Ecto neural progenitor cell (in vitro differentiated cells): ENCODE results near the gene FHIT.
"Not testable (repeated sequence)": the region's sequence is repeated elsewhere in the genome, so short reads cannot be mapped to it uniquely, and the experiment has no call there.

Experiments used
- DNase-seq: peaks from one replicate; pipeline ENCODE4 v3.0.0-alpha.2; 2018; ENCODE audit warnings: low spot score

The FHIT gene

DNA sequence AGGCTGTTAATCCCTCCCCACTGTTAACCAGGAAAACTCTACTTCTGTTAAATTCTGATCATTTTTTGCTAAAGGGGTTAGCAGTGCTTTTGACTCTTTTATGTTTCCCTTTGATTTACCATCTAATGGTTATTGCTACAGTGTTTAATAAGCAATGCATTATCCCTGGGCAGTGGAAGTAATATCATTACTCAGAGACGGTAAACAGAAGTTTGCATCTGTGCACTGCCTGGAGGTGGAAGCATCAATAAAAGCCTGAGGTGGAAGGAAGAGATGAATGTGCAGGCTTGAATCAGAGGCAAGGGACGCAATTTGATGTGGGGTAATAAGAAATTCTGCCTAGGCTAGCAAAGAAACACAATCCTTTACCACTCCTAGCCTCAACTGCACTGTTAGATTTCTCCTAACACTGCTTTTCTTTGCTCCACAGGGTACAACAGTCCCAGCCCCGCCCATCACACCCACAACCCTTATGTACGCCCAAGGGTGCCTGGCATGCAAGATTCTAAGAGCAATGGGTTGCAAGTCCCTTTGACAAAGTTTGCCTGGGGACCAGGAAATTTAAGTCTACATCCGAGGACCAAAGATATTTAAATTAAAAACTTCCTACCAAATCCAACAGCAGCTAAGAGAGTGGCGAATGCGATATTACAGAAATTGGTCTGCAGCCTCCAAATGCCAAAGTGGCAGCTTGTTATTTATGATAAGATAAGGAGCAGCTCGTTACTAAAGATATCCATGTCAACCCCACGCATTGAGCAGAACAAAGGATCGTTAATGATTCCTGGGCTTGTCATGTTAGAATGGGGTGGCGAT, 261.4 kb downstream of the FHIT start:
- no peak for DNase-seq

DNA sequence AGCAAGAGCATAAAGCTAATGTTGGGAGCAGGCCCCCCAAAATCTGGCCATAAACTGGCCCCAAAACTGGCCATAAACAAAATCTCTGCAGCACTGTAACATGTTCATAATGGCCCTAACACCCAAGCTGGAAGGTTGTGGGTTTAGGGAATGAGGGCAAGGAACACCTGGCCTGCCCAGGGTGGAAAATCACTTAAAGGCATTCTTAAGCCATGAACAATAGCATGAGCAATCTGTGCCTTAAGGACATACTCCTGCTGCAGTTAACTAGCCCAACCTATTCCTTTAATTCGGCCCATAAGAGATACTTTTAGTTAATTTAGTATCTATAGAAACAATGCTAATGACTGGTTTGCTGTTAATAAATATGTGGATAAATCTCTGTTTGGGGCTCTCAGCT, 264.1 kb downstream of the FHIT start:
- not testable (repeated sequence) for DNase-seq

DNA sequence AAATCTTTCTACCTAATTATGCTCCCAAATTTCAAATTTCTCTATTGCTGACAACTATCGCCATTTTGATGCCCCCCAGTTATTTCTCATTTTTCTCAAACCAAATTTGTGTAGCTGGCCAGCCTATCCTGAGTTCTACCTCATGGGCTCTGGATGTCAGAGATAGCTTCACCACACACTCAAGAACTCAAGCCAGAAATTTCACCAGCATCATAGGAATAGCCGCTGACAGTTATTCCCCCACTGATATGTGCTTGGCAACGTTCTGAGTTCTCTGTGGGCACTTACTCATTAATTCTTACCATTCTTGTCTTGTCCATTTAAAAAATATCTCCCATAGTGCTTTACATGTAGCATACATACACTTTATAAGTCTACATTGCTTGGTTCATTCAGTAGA, 264.7 kb downstream of the FHIT start:
- no peak for DNase-seq

DNA sequence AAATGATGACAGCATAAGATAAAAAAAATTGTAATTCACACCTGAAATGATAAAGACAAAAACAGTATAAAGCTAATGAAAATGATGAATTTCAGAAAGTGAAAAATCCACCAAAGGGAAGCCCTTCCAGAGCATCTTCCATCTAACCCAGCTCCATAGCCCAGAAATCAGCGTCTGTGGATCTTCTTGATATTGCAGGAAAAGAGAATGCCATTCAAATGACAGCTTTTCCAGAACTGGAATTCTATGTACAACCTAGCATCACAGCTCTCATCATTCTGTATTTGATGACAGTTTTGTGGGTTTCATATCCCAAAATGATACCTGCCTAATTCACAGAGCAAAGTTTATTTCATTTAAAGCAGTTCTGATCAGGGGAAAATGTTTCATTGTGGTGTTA, 267.3 kb downstream of the FHIT start:
- DNase-seq, result no peak

DNA sequence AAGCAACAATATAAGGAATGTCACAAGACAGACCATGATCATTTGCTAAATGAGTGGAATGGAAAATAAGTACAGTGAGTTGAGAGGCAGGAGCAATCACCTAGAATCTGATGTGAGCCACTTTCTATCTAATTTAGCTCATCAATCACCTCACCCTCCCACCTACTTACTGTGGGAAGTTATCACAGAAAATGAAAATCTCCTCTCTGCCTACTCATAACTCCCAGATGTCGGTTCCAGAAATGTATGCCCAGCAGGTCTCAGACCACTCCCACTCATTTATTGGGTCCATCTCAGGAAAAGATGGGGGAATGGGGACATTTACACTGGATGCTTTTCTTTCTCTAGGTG, 270.9 kb downstream of the FHIT start:
- no peak for DNase-seq

DNA sequence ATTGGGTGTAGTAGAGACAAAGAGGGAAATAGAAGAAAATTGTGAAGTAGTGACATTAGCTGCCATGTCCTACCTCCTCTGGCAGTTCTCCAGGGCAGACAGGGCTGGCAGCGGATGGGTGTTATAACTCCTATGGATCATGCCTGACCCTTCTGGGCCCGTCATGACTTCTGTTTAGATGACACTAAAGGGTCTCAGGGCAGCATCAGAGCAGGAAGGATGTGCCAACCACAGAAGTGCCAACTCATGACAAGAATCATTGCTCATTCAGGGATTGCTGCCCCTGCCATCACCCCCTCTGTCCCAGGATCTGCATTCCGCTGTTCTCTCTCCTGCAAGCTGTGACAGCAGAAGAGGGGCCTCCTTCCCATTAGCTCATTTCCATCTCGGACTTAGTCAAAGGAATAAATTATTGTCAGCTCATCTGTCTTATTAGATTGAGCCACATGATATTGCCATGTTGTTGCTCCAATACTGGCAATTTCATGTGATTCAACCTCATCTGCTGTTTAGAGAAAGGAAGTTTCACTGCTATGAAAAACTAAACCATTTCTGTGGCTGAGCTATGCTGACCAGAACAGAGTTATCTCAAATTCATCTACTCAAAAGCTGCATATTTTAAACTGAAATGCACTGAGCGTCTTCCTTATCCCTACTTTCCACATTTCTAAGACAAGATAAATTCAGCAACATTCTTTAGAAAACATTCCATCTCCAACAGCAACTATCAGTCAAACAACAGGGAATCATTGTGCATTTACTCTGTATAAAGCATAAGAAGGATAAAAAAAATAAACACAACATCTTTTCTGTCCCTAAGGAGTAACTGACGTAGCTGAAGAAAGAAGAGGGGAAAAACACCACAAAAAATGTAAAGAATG, 271.6 kb downstream of the FHIT start:
- no peak for DNase-seq

DNA sequence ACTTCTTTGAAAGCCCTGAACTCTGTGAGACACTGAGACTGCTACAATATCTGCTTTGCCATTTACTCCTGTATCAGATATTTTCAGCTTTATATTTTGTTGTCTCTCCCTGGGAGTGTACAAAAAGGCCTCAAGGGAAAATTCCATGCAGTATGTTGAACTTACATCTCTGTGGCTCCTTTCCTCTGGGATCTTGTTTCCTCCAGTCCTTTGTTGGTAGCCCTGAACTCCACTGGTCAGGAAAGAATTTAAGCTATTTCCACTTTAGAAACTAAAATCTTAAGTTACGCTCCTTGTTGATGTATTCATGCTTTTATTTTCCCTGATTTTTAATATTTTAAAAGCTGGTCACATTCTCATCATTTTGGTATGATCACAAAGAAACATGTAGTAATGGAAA, 277.9 kb downstream of the FHIT start:
- no peak for DNase-seq

DNA sequence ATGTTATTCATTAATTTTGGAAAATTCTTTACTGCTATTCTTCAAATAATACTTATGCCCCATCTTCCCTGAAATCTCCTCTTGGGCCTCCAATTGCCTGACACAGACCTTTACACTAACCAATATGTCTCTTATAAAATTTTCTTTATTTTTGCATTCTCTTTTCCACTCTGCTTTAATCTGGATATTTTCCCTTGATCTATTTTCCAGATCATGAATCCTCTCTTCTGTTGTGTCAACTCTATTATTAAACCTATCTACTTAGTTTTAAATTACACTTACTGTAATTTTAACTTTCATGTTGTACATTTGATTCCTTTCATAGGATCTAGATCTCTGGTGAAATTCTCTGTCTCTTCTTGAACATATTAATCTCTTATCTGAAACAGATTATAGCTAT, 278.7 kb downstream of the FHIT start:
- no peak for DNase-seq

DNA sequence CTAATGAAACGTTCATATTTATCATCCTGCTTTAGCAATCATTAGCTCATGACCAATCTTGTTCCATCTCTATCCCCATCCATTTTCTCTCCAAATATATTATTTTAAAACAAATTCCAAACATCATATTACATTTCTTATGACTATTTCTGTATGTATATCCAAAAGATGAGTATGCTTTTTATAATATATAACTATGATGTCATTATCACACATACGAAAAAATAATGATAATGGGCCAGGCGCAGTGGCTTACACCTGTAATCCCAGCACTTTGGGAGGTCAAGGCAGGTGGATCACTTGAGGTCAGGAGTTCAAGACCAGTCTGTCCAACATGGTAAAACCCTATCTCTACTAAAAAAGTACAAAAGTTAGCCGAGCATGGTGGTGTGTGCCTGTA, 280.4 kb downstream of the FHIT start:
- DNase-seq, result no peak

DNA sequence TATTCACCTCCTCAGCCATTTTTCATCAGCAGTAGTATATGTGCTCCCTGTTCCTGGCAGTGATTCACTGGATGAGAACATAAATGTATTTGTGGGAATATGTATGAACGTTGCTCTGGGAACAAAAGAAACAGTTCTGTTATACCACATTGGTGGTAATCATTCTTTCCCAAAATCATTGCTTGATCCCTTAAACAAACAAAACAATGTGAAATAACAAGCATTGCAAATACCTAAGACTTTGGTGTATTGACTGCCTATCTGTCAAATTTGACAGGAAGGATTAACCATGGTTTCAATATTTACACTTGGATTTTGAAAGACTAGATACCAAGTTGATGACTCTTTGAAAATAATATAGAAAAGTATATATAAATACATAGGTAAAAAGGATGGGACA, 284.1 kb downstream of the FHIT start:
- no peak for DNase-seq

DNA sequence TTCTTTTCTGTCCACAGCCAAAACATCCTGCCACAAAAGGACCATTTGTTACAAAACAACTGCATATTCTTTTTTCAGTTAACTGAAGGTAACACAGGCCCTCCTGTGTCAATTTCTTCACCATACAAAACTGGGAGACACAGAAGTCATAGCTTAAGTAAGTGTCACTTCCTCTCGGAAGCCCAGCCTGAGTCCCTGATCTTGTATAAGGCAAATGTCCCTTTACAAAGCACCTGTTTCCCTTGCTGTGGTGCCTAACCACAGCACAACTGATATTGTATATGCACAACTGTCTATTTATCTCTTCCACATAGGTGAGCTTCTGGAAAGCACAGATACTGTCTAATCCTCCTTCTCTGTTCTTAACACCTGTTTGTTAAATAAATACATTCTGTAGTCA, 293.7 kb downstream of the FHIT start:
- DNase-seq, result no peak

DNA sequence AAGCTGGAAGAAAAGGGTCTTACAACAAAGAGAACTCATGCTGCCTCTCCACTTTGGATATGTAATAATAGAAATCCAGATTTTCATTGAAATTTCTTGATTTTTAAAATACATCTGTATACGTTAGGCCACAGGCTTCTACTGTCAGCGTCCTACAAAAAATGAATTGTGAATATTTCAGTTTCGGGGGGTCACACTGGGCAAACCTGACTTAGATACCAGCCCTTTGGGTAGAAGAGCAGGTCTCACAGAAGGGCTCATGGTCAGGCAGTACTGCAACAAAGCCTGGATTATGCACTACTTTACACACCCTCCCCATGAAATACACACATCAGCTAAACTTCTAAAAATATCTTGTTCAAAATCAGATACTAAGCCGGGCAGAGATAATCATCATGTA, 294.5 kb downstream of the FHIT start:
- no peak for DNase-seq

DNA sequence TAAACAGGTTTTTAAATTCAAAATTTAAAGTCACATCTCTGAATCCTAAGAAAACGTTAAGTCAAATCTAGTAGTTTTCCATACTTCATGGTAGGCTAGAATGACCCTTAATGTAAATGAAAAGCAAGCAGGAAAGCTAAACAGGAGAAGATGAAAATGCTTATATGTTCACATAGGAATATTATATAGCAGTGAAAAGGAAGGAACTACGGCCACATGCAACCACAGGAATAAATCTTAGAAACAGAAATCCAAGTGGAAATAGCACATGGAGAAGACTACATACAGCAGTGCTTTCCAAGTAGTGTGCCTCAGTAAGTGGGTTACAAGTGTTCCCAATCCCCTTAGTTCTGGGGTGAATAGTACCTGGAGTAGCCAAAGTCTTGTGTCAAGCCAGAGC, 296.2 kb downstream of the FHIT start:
- no peak for DNase-seq

DNA sequence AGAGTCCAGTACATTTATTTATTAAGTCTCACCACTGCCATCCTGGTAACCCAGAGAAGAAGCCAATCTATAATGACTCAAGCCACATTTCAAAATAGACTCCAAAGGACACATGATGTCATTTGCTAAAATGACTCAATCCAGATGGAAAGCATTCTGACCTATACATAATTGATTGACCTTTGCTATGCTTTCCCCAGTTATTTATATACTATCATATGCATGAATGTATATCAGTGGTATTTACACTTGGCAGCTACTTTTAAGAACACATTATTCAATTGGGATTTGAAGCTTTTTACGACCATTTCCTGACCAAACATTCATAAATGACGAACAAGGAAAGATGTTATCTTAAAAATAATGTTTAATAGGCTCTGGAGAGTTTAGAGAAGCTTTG, 297.2 kb downstream of the FHIT start:
- DNase-seq, result no peak

DNA sequence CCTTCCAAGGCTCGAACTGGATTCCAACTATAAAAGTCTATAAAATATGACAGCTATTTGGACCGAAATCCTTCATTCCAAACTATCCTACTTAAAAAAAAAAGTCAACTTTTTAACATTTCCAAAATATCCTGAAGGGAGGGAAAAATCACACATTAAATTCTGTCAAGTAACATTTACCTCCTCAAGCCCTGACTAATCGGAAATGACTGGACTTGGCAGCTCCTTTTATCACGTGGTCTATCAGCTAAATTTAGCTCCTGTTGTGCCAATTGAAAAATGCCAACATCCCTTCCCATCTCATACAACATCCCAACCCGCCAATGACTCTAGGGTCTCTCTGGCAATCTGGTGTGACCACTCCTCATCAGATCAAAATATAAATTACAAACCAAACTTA, 297.9 kb downstream of the FHIT start:
- no peak for DNase-seq

DNA sequence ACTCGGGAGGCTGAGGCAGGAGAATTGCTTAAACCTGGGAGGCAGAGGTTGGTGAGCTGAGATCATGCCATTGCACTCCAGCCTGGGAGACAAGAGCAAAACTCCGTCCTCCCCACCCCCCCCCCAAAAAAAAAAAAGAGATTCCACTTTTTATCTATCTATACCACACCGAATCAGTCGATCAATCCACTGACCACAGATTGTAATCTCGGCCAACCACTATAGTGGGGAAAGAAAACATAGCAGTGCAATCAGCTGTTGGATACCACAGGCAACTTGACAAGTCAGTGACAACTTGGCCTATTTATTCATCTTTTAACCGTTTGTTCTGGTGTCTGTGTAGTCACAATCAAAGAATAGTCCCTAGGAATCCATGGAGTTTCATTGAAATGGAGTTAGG, 299.2 kb downstream of the FHIT start:
- no peak for DNase-seq

DNA sequence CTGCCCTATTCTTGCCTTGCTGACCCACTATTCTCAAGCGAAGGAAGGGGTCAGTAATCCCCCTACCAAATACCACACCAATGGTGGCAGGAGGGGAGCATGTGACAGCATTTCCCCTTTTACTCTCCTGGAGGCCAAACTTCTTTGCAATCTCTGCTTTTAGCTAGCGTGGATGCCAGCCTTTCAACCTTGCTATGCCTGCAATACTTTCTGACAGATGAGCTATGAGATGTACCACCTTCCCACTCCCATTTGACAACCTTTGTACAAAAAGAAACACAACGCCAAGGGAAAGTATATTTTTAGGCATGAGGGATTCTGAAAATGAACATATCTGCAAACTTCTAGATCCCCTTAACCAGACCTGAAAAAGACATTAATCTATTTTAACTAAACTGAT, 302.1 kb downstream of the FHIT start:
- DNase-seq, result no peak

DNA sequence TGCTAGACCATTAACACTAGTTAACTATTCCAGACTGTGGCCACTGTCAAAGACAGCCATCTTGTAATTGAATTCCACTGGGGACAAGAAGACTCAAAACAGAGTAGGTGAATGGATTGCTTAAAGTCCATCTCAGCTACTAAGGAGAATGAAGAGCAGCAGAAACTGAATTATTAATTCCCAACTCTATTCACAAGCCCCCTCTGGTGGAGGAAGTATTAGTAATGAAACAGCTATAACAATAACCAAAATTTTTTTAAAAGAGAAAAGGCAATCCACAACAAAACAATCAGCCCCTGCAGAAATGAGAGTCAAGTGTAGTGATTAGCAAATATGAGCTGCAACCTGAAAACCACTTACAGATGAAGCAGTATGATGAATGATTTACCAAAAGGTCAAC, 302.8 kb downstream of the FHIT start:
- no peak for DNase-seq

DNA sequence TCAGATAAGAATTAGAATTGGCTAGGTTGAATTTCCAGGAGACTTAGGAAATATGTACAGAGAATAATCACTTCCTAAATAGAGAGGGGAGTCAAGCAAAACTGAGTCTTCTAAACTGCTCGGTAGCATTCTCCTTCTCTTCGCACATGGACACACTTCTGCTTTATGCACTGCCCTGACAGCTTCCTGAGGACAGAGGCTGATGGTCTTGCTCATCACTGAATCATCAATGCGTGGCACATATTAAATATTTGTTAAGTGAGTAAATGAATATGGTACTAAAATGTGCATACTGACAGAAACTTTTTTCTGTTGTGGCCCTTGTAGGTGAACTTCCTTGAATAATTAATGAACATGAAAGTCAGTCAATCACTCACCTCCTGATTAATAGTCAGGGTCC, 315.5 kb downstream of the FHIT start:
- DNase-seq, result no peak

DNA sequence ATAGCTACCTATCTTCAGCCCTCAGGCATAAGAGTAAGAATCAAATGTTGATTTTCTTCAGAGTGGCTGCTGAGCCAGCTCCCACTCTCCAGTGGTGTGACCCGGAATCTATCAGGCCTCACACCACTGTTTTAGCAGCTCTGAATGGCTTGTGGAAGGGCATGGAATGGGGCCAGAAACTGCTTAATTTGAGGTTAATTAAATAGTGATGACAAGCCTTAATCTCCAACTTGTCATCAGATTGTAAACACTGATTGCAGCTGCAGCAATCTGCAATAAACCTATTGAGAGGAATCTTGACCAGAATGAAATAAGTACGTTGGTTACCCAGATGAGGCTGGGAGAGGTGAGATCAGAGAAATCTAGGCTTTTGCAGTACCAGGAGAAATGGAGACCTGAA, 317.4 kb downstream of the FHIT start:
- DNase-seq, result no peak

DNA sequence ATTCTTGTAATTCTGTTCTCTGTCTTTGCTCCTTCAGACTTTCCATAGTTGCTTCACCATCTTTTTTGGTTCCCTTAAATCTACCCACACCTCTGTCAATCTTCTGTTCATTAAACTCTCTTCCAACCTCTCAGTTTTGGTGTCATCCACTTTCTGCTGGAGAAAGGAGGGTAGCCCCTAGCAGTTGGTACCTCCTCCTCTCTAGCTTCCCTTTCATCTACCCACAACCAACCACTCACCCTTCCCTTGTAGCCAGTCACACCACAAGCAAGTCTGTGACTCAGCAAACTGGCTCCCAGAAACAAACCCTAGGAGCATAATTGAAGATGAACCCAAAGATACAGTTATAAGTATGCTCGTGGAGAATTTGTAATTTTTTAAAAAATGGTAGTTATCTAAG, 318.6 kb downstream of the FHIT start:
- DNase-seq, result no peak

DNA sequence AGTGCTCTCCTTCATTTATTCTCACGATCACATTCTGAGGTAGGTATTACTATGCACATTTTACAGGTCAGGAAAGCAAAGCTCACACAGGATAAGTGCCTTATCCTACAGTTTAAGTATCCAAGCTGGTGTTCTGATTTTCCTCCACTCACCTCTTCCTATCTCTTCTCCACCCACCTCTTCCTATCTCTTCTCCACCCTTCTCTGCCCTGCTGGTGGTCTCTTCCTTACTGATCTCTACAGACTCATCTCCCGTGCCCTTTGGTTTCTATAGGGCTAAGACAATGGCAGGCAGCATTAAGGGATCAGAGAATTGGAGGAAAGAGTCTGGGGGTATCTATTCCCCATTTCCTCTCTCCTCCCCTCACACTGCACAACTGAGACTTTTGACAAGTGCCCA, 319.1 kb downstream of the FHIT start:
- DNase-seq, result no peak

DNA sequence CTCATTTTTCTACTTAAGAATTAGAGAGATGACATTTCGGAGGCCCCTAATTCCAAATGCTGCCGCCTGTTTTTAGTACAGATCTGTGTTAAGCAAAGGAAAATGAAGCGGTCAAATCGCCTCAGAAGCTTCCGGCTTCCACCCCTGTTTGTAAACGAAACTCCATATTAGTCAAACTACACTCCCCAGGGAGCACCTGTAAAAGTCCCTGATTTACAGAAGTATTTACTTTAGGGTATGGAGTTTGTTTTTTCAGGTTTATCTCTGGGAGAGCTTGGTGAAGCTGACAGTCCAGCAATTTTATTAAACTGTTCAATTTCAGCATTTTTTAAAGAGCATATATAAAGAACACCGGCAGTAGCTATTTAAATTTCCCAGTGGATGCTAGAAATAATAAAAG, 319.8 kb downstream of the FHIT start:
- no peak for DNase-seq

DNA sequence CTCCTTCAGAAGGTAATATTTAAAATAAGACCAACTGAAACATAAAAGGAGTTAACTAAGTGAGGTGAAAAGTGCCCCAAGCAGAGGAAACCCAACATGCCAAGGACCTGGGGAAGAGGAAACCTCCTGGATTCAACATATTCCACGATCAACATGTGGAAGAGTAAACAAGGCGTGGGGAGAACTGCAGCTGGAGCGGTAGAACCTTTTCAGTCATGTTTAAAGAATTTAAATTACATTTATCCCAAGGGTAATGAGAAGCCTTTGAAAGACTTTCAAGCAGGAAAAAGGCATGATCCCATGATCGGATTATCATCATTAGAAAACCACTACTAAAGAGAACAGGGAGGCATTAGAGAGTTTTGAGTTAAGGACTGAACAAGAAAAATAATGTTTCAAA, 330.7 kb downstream of the FHIT start:
- no peak for DNase-seq
